ENCODE measurements around the gene KAT2B. TPM values are rescaled to one million over a fixed set of nuclear protein-coding genes. Genes with fewer than 3 reads are reported as not detected.
A peak's percentile ranks its signal among the peaks of the same experiment; 100 is the strongest.

The KAT2B gene
- total and polyA plus RNA-seq, 2 of the 8 experiments (the other 6 are each of a cell fraction or from before 2014, with no cell fraction given) = 0.24 to 0.91 TPM

DNA sequence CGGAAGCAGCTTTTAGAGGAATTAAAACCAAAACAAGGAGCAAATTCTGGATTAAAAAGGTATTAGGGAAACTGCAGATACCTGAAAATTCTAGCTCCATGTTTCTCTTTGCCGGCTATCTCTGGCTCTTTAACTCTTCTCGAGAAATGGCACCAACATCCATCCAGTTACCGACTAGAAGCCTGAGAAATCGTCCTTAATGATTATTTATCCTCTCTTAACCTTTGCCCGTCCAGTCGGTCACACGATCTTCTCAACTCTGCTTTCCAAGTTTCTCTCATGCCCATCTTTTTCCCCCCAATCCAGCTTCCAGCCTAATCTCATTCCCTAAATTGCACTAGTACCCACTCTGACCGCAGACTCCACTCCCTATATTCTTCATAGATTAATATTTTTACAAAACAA, 146.4 kb downstream of the KAT2B start:
- Histone ChIP-seq H3K36me3 (ENCODE audit: control insufficient read depth in 2 of 4, insufficient read depth in 4 of 4, low read length in 3 of 4) (peaks cover 6 to 19% (median 14%) of the 10 kb centered on the region in 4 experiments), H4K20me1 (replicated peaks in 1 of 2; ENCODE audit: control insufficient read depth in 1 of 2, insufficient read depth in 2 of 2, low read length in 2 of 2) (no peaks in the 10 kb centered on the region), H3K4me3 (ENCODE audit: extremely low read depth in 1 of 4, insufficient read depth in 2 of 4, low read depth in 3 of 4, low read length in 4 of 4) (peak overlapping the region; percentile 95 to 99 (median 98)), H3K56ac (replicated peaks; ENCODE audit: insufficient read length, low read depth, low read length) (peak overlapping the region; percentile 28), H3K14ac (ENCODE audit: insufficient read length) (no peak overlapping the region), H4K91ac (replicated peaks; ENCODE audit: insufficient read length, low read length) (no peak overlapping the region), H3K9me3 (ENCODE audit: insufficient read depth in 2 of 2, low read depth in 1 of 2, low read length in 1 of 2) (no peaks in the 10 kb centered on the region), H3K4ac (replicated peaks; ENCODE audit: insufficient read length, low read depth, low read length) (no peak overlapping the region), H3K4me1 (replicated peaks in 1 of 4; ENCODE audit: control insufficient read depth in 3 of 4, insufficient read depth in 4 of 4, low read length in 3 of 4) (peaks cover 0 to 9% (median under 1%) of the 10 kb centered on the region in 4 experiments; a peak in 3 of 7 replicates), H3K23ac (ENCODE audit: insufficient read length) (no peak overlapping the region), H3K9ac (replicated peaks in 1 of 4; ENCODE audit: extremely low read depth in 1 of 4, low read depth in 3 of 4, low read length in 3 of 4) (peak overlapping the region; percentile 82 to 95 (median 94)), H2AFZ (ENCODE audit: low read length) (peak overlapping the region; percentile 95), H2BK5ac (ENCODE audit: low read depth, low read length) (peak overlapping the region; percentile 48; the same call in 1 of the 2 replicates), H3K27me3 (replicated peaks in 1 of 4; ENCODE audit: control insufficient read depth in 3 of 4, extremely low read depth in 1 of 4, insufficient read depth in 3 of 4, low read length in 3 of 4) (no peaks in the 10 kb centered on the region), H2AK5ac (ENCODE audit: low read depth, low read length) (no peak overlapping the region), H4K5ac (ENCODE audit: insufficient read length, low read depth, low read length) (peak overlapping the region; percentile 91), H3K18ac (ENCODE audit: extremely low read depth, low read length) (peak overlapping the region; percentile 68; the same call in 1 of the 2 replicates), H3K79me1 (ENCODE audit: low read depth, low read length) (no peaks in the 10 kb centered on the region; the same call in 1 of the 2 replicates), H3K23me2 (ENCODE audit: low read depth, low read length) (peaks cover 6% of the 10 kb centered on the region), H2BK120ac (replicated peaks; ENCODE audit: low read depth, low read length) (no peak overlapping the region), H4K8ac (ENCODE audit: extremely low read depth, insufficient read depth, low read length) (no peak overlapping the region), H3K79me2 (ENCODE audit: control insufficient read depth in 1 of 2, insufficient read depth in 2 of 2, low read length in 2 of 2) (peaks cover 3 to 29% of the 10 kb centered on the region in 2 experiments; a peak in 3 of 4 replicates), H3K27ac (ENCODE audit: low read depth, low read length) (peak overlapping the region; percentile 90), H2BK12ac (ENCODE audit: low read depth, low read length) (no peak overlapping the region), H3K4me2 (ENCODE audit: insufficient read depth in 1 of 2, low read depth in 2 of 2, low read length in 2 of 2) (peak overlapping the region; percentile 65 to 71), H2BK20ac (ENCODE audit: low read length) (no peak overlapping the region), H2BK15ac (ENCODE audit: low read length) (no peak overlapping the region)
- TF ChIP-seq, protein P1, sequence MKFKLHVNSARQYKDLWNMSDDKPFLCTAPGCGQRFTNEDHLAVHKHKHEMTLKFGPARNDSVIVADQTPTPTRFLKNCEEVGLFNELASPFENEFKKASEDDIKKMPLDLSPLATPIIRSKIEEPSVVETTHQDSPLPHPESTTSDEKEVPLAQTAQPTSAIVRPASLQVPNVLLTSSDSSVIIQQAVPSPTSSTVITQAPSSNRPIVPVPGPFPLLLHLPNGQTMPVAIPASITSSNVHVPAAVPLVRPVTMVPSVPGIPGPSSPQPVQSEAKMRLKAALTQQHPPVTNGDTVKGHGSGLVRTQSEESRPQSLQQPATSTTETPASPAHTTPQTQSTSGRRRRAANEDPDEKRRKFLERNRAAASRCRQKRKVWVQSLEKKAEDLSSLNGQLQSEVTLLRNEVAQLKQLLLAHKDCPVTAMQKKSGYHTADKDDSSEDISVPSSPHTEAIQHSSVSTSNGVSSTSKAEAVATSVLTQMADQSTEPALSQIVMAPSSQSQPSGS (IDR thresholded peaks at IDR 0.05; ENCODE audit: low read length) = no peak
- TF ChIP-seq, protein P2, sequence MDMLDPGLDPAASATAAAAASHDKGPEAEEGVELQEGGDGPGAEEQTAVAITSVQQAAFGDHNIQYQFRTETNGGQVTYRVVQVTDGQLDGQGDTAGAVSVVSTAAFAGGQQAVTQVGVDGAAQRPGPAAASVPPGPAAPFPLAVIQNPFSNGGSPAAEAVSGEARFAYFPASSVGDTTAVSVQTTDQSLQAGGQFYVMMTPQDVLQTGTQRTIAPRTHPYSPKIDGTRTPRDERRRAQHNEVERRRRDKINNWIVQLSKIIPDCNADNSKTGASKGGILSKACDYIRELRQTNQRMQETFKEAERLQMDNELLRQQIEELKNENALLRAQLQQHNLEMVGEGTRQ (IDR thresholded peaks at IDR 0.05; ENCODE audit: low read length) = no peak
- TF ChIP-seq KDM4A (IDR thresholded peaks at IDR 0.05; ENCODE audit: low read depth, low read length, severe bottlenecking) (no peak), RXRA (IDR thresholded peaks at IDR 0.05; ENCODE audit: insufficient read depth, low read depth, low read length) (no peak), JUND (IDR thresholded peaks at IDR 0.05; ENCODE audit: low read length) (no peak), YY1 (IDR thresholded peaks at IDR 0.05; ENCODE audit: low read depth, low read length) (no peak), NANOG (IDR thresholded peaks at IDR 0.05; ENCODE audit: insufficient read depth, low read depth, low read length, poor library complexity, severe bottlenecking) (no peak), TAF1 (IDR thresholded peaks at IDR 0.05; ENCODE audit: low read depth, low read length) (no peak), POLR2AphosphoS5 (IDR thresholded peaks at IDR 0.05; ENCODE audit: low read depth, low read length) (no peak)
- TF ChIP-seq, protein P3, sequence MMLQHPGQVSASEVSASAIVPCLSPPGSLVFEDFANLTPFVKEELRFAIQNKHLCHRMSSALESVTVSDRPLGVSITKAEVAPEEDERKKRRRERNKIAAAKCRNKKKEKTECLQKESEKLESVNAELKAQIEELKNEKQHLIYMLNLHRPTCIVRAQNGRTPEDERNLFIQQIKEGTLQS (IDR thresholded peaks at IDR 0.05; ENCODE audit: insufficient read depth, low read depth, low read length) = no peak
- ChIA-PET CTCF (ENCODE audit: partially characterized antibody) (interaction anchor here (1.1 kb wide), 1 partner anchor 278 kb away, joined by 3 read pairs; no protein-coding TSS in a partner anchor), POLR2A (ENCODE audit: partially characterized antibody) (interaction anchor here (1.2 to 1.4 kb wide), 2 partner anchors 30 to 53 kb away, joined by 3 to 5 read pairs; no protein-coding TSS in a partner anchor)
- DNase-seq (ENCODE audit: low read depth in 1 of 2, low spot score in 2 of 2) = no peak
- no peak for FAIRE-seq
- WGBS, 2 experiments (ENCODE audit: extremely low coverage in 1 of 2, insufficient coverage in 1 of 2, insufficient read length in 1 of 2, insufficient replicate concordance in 2 of 2, low coverage in 1 of 2, low lambda C conversion rate in 2 of 2, missing lambda C conversion rate in 1 of 2) = 9% methylated on average over 9 of the region's 9 CpGs; no CpG with 5 or more reads in 1 of the 2 experiments
